SK-N-SH treated with all-trans-retinoic acid at 6 μM for 48 hours (cell line): Measurements from ENCODE around the gene NXPE1.

Experiments used
- ATAC-seq: fragments of 200-7000 bp; cut with Tn5 transposase; 3 replicates; pipeline ENCODE4 v1.9.1; 2020; ENCODE audit warnings: mild to moderate bottlenecking, moderate library complexity
- ARNTL ChIP-seq: fragments of 450-650 bp; formaldehyde crosslinking; IDR thresholded peaks from 2 replicates; pipeline ENCODE4 v1.5.0; 2020; ENCODE audit warnings: low read depth, mild to moderate bottlenecking, moderate library complexity, borderline replicate concordance
- BACH2 ChIP-seq: fragments of 250-450 bp; sonication (Bioruptor Pico); IDR thresholded peaks from 2 replicates; pipeline ENCODE4 v1.9.0; 2021; ENCODE audit warnings: mild to moderate bottlenecking, borderline replicate concordance
- CREB5 ChIP-seq: fragments of 250-450 bp; sonication (Bioruptor Pico); IDR thresholded peaks from 2 replicates; pipeline ENCODE4 v1.5.1; 2020; ENCODE audit warnings: low read depth, mild to moderate bottlenecking, moderate library complexity
- CSDC2 ChIP-seq: fragments of 250-450 bp; sonication (Bioruptor Pico); IDR thresholded peaks from 2 replicates; pipeline ENCODE4 v1.5.0; 2020; ENCODE audit warnings: mild to moderate bottlenecking, moderate library complexity
- CSRNP3 ChIP-seq: fragments of 250-450 bp; sonication (Bioruptor Pico); IDR thresholded peaks from 2 replicates; pipeline ENCODE4 v1.5.1; 2021; ENCODE audit warnings: mild to moderate bottlenecking, moderate library complexity
- ESRRG ChIP-seq: fragments of 250-450 bp; sonication (Bioruptor Pico); IDR thresholded peaks from 2 replicates; pipeline ENCODE4 v1.6.1; 2021; ENCODE audit warnings: mild to moderate bottlenecking
- GLIS3 ChIP-seq: fragments of 250-450 bp; sonication (Bioruptor Pico); IDR thresholded peaks from 2 replicates; pipeline ENCODE4 v1.5.0; 2020; ENCODE audit warnings: mild to moderate bottlenecking, moderate library complexity
- ISL1 ChIP-seq: fragments of 250-450 bp; sonication (Bioruptor Pico); IDR thresholded peaks from 2 replicates; pipeline ENCODE4 v2.1.2; 2022; ENCODE audit warnings: mild to moderate bottlenecking, moderate library complexity
- OSR1 ChIP-seq: fragments of 250-450 bp; sonication (Bioruptor Pico); IDR thresholded peaks from 2 replicates; pipeline ENCODE4 v1.8.0; 2022; ENCODE audit warnings: moderate library complexity, mild to moderate bottlenecking, inconsistent platforms
- PATZ1 ChIP-seq: fragments of 250-450 bp; sonication (Bioruptor Pico); IDR thresholded peaks from 2 replicates; pipeline ENCODE4 v1.8.0; 2020; ENCODE audit warnings: mild to moderate bottlenecking, moderate library complexity, borderline replicate concordance
- POU6F1 ChIP-seq: fragments of 250-450 bp; sonication (Bioruptor Pico); IDR thresholded peaks from 2 replicates; pipeline ENCODE4 v1.8.0; 2021; ENCODE audit warnings: low read depth, mild to moderate bottlenecking, moderate library complexity, borderline replicate concordance
- PPARA ChIP-seq: fragments of 250-450 bp; sonication (Bioruptor Pico); IDR thresholded peaks from 2 replicates; pipeline ENCODE4 v1.5.0; 2020; ENCODE audit warnings: mild to moderate bottlenecking, borderline replicate concordance
- RARB ChIP-seq: fragments of 250-450 bp; sonication (Bioruptor Pico); IDR thresholded peaks from 2 replicates; pipeline ENCODE4 v1.8.0; 2021; ENCODE audit warnings: mild to moderate bottlenecking, moderate library complexity
- SNAI2 ChIP-seq: fragments of 250-450 bp; sonication (Bioruptor Pico); IDR thresholded peaks from 2 replicates; pipeline ENCODE4 v1.5.0; 2020; ENCODE audit warnings: mild to moderate bottlenecking, moderate library complexity
- TCF4 ChIP-seq: fragments of 250-450 bp; sonication (Bioruptor Pico); IDR thresholded peaks from 2 replicates; pipeline ENCODE4 v1.8.0; 2021; ENCODE audit warnings: mild to moderate bottlenecking, moderate library complexity, borderline replicate concordance
- TOX ChIP-seq: fragments of 250-450 bp; sonication (Bioruptor Pico); IDR thresholded peaks from 2 replicates; pipeline ENCODE4 v1.8.0; 2021; ENCODE audit warnings: mild to moderate bottlenecking, moderate library complexity, borderline replicate concordance
- TSHZ2 ChIP-seq: fragments of 250-450 bp; sonication (Bioruptor Pico); IDR thresholded peaks from 2 replicates; pipeline ENCODE4 v1.5.0; 2020; ENCODE audit warnings: mild to moderate bottlenecking, moderate library complexity
- ZC3H10 ChIP-seq: fragments of 250-450 bp; sonication (Bioruptor Pico); IDR thresholded peaks from 2 replicates; pipeline ENCODE4 v1.5.1; 2021; ENCODE audit warnings: mild to moderate bottlenecking, moderate library complexity
- ZFP3 ChIP-seq: fragments of 250-450 bp; sonication (Bioruptor Pico); IDR thresholded peaks from 2 replicates; pipeline ENCODE4 v1.5.0; 2020; ENCODE audit warnings: mild to moderate bottlenecking, moderate library complexity
- ZFP30 ChIP-seq: fragments of 450-650 bp; formaldehyde crosslinking; IDR thresholded peaks from 2 replicates; pipeline ENCODE4 v1.5.0; 2022; ENCODE audit warnings: mild to moderate bottlenecking, moderate library complexity
- ZNF565 ChIP-seq: fragments of 450-650 bp; formaldehyde crosslinking; conservative IDR thresholded peaks from 2 replicates; pipeline ENCODE4 v1.5.0; 2020; ENCODE audit warnings: low read depth, mild to moderate bottlenecking, moderate library complexity
- ZNF8 ChIP-seq: fragments of 450-650 bp; formaldehyde crosslinking; IDR thresholded peaks from 2 replicates; pipeline ENCODE4 v1.5.0; 2020; ENCODE audit warnings: mild to moderate bottlenecking, moderate library complexity

Gene NXPE1

GRCh38 chr11:114482114-114482513 is 77.6 kb downstream of the NXPE1 start:
- no peak for TF ChIP-seq ZFP30 (CRISPR knock-in tag)
- TF ChIP-seq PATZ1 (CRISPR knock-in tag) = no peak
- no peak for TF ChIP-seq ZC3H10 (CRISPR knock-in tag)
- no peak for TF ChIP-seq SNAI2 (CRISPR knock-in tag)
- TF ChIP-seq CREB5 (CRISPR knock-in tag) = no peak
- TF ChIP-seq GLIS3 = no peak
- no peak for TF ChIP-seq PPARA (CRISPR knock-in tag)
- no peak for TF ChIP-seq ZNF8
- no peak for TF ChIP-seq TOX (CRISPR knock-in tag)
- TF ChIP-seq ZNF565 (CRISPR knock-in tag) = no peak
- TF ChIP-seq ZFP3 = no peak
- TF ChIP-seq TSHZ2 (CRISPR knock-in tag) = no peak
- no peak for TF ChIP-seq RARB
- TF ChIP-seq CSRNP3 = no peak
- no peak for TF ChIP-seq TCF4 (CRISPR knock-in tag)
- no peak for TF ChIP-seq CSDC2 (CRISPR knock-in tag)
- TF ChIP-seq, all 23 proteins: peak for 0
- no peak for ATAC-seq

- ATAC-seq = no peak
- no peak for TF ChIP-seq PATZ1 (CRISPR knock-in tag)
- TF ChIP-seq ZNF8 = no peak
- TF ChIP-seq ZFP3 = no peak
- TF ChIP-seq OSR1 = no peak
- TF ChIP-seq ARNTL (CRISPR knock-in tag) = no peak
- TF ChIP-seq TCF4 (CRISPR knock-in tag) = no peak
- TF ChIP-seq CSDC2 (CRISPR knock-in tag) = no peak
- TF ChIP-seq POU6F1 = no peak
- TF ChIP-seq TOX (CRISPR knock-in tag) = no peak
- TF ChIP-seq BACH2 (CRISPR knock-in tag) = no peak
- no peak for TF ChIP-seq ZNF565 (CRISPR knock-in tag)
- TF ChIP-seq ESRRG (CRISPR knock-in tag) = no peak
- no peak for TF ChIP-seq ISL1 (CRISPR knock-in tag)
- TF ChIP-seq ZC3H10 (CRISPR knock-in tag) = no peak
Observed at GRCh38 chr11:114479331-114479730, 80.3 kb downstream of the NXPE1 start.
